ENCODE results near the gene PIAS2.

PIAS2 gene

GRCh38 chr18:46768166-46768921, 149.0 kb downstream of the PIAS2 start:
- DNase-seq (ENCODE audit: low read depth in 2 of 2, low spot score in 1 of 2), result no peak

- no peak for DNase-seq (ENCODE audit: low read depth in 2 of 2, low spot score in 1 of 2)
Measured at GRCh38 chr18:46767217-46767616, 150.1 kb downstream of the PIAS2 start.

GRCh38 chr18:46764586-46764985, 152.7 kb downstream of the PIAS2 start:
- DNase-seq (ENCODE audit: low read depth in 2 of 2, low spot score in 1 of 2), result no peak

- DNase-seq (ENCODE audit: low read depth in 2 of 2, low spot score in 1 of 2), result no peak
Measured at GRCh38 chr18:46761059-46761769, 156.1 kb downstream of the PIAS2 start.

GRCh38 chr18:46759890-46760289, 157.4 kb downstream of the PIAS2 start:
- DNase-seq (ENCODE audit: low read depth in 2 of 2, low spot score in 1 of 2), result no peak

GRCh38 chr18:46756559-46757201, 160.6 kb downstream of the PIAS2 start, which contains the start of gene ST8SIA5:
TSS of gene ST8SIA5 (minus strand) at chr18:46757053. CDS start at chr18:46756508, 545 bp downstream.
- DNase-seq (ENCODE audit: low read depth in 2 of 2, low spot score in 1 of 2), result no peak

GRCh38 chr18:46756025-46756558, 161.2 kb downstream of the PIAS2 start:
- DNase-seq (ENCODE audit: low read depth in 2 of 2, low spot score in 1 of 2), result no peak

GRCh38 chr18:46755315-46756024, 161.8 kb downstream of the PIAS2 start:
- no peak for DNase-seq (ENCODE audit: low read depth in 2 of 2, low spot score in 1 of 2)

- no peak for DNase-seq (ENCODE audit: low read depth in 2 of 2, low spot score in 1 of 2)
Measured at GRCh38 chr18:46754661-46755292, 162.5 kb downstream of the PIAS2 start.

- no peak for DNase-seq (ENCODE audit: low read depth in 2 of 2, low spot score in 1 of 2)
Measured at GRCh38 chr18:46754188-46754587, 163.1 kb downstream of the PIAS2 start.
